NCI-H510A (cell line): ENCODE results near the gene BCAP31.

Experiments
- DNase-seq: peaks from one replicate; lab custom pipeline; 2025; lab: John Stamatoyannopoulos, UW

The BCAP31 gene

DNA sequence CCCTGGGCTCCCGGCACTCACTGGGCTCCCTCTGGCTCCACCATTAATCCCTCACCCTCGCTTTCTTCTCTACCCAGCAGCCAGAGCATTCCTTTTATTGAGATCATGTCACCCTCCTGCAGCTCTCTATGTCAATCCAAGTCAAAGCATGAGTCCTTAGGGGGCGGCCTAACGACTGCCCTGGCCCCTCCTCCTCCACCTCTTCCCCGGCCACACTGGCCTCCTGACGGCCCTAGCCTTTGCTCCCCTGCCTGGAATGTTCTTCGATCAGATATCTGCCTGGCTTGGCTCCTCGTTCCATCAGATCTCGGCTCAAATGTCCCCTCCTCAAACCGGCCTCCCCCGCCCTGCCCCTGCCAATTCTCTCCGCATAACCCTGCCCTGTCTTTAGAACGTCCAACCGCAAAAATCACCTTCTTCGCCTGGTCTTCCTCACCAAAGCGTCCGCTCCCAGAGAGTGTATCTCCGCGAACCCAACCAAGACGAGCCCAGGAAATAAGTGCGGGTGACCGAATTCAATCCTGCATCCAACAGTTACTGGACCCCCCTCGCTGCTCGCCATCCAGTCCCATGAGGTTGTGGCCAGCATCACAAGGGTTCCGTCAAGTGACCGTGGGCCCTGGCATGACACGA lies 49.9 kb downstream of the BCAP31 start:
- no peak for DNase-seq

DNA sequence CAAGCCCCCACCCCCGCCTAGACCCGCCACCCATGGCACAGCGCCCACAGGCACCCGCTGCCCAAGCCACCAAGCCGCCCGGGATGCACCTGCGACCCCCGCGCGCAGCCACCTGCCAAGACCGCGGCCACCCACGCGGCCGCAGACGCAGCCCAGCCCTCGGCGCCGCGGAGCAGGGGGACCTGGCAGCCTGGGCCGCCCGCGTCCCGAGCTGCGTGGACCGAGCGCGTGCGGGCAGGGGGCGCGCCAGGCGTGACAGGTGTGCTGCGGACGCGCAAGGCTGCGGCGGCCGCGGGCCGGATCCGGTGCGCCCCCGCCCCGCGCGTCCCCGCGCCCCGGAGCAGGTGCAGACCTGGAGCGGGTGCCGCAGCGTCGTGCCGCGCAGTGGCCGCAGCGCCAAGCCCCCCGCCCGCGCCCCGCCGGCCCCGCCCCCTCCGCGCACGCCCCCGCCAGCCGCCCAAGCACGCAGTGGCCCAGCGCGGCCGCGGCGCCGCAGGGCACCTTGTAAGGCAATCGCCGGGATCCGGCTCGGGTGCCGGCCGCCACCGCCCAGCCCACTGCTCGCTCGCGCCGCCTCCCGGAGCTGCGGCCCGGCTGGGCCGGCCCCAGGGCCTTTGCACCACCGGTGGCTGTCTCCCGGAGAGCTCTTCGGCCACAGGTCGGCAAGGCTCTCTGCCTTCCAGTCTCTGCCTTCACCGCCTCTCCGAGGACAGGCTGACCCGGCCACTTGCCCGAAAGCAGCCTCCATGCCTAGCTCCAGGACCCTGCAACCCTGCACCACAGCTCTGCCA lies 50.6 kb downstream of the BCAP31 start, which contains the start of gene PNCK:
Gene PNCK, minus strand, starts transcription at position 386 of the 791 bp plus-strand sequence. CDS start 737 bp downstream, outside the sequence.
- DNase-seq = no peak

DNA sequence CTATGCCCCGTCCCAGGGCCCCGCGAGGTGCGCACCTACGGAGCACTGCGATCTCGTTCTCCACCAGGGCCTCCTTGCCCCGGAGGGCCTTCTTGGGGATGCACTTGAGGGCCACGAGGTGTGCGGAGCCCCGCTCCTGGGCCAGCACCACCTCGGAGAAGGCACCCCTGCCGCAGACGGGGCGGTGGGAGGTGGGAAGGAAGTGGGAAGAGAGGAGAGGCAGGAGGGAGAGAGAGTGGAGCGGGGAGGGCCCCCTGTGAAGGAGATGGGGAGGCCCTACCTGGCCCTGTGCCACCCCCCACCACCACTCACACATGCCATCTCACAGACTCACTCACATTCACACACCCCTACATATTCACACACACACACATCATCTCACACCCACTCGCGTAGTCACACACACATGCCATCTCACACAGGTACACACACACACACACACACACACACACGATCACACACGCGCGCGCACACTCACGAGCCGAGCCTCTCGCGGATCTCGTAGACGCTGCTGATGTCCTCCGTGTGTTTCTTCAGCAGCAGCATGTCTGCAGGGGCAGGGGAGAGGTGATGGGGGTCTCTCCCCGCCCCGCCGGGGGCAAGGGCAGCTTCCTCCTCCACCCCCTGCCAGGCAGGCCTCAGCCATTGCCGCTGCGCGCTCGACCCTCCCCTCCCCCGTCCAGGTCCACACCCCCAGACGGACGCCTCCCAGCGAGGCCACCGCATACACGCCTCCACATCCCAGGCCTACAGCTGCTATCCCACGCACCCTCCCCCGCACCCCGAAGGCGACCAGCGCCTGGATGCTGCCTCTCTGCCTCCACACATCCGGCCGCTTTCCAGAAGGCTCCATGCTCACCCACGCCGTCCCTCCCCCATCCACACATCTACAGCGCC lies 51.4 kb downstream of the BCAP31 start:
- DNase-seq = no peak

DNA sequence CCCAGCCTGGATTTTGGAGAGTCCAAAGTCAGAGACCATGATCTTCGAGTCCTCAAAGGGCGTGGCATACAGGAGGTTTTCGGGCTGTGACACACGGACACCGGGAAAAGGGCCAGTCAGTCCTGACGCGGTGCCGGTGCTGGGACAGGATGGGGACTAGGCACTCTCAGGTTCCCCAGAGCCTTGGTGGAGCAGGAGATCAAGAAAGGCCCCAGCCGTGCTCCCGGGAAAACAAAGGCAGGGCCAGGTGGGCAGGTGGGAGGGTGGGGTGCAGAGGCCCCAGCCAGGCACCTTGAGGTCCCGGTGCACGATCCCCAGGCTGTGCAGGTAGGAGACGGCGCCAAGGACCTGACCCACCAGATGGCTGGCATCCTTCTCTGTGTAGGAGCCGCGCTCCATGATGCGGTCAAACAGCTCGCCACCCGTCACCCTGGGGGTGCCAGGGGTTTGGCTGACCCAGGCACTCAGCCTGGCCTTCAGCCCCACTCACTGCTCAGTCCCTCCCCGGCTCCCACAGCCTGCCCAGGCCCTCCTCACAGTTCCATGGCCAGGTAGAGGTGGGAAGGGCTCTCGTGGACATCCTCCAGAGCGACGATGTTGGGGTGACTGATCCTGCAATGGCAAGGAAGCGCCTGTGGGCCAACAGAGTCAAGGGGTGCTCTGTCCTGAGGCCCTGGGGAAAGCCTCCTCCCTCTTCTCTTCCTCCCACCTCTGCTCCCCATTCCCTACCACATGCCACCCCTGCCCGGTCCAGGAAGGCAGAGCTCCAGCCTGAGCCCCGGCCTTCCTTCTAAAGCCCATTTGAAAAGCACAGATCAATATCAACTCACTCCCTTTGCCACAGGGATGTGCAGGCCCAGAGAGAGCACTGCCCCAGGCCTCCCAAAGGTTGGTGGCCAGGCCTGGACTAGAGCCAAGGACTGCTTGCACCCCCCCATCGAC lies 52.3 kb downstream of the BCAP31 start:
- DNase-seq = no peak

DNA sequence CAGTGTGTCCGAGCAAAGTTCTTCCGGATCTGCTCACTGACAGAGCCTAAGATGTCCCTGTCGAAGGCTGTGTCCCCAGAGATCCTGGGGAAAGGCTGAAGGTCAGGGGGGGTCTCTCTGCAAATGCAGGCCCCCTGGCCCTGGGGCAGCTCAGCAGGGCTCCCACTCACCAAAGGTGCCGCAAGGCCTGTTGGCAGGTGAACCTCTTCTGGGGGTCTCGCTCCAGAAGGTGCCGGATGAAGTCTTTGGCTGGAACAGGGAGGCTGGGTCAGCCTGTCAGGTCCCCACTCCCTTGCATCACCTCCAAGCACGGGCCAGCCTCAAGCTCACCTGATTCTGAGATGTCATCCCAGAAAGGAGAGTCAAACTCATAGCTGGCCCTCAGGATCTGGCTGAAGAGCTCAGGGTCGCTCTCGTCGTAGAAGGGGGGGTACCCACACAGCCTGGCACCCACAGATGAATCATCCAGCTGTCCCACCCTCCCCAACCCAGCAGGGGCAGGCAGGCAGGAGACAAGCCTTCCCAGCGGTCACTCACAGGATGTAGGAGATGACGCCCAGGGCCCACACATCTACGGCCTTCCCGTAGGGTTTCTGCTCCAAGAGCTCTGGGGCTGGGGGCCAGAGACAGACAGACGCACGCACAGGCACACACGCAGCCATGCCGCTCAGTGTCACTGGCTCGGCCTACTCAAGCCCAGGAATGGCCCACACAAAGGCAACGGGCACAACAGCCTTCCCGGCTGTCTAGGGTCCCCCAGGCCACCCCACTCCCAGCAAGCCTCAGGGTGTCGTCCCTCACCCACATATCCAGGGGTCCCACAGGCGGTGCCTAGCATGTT lies 53.2 kb downstream of the BCAP31 start:
- DNase-seq = no peak

DNA sequence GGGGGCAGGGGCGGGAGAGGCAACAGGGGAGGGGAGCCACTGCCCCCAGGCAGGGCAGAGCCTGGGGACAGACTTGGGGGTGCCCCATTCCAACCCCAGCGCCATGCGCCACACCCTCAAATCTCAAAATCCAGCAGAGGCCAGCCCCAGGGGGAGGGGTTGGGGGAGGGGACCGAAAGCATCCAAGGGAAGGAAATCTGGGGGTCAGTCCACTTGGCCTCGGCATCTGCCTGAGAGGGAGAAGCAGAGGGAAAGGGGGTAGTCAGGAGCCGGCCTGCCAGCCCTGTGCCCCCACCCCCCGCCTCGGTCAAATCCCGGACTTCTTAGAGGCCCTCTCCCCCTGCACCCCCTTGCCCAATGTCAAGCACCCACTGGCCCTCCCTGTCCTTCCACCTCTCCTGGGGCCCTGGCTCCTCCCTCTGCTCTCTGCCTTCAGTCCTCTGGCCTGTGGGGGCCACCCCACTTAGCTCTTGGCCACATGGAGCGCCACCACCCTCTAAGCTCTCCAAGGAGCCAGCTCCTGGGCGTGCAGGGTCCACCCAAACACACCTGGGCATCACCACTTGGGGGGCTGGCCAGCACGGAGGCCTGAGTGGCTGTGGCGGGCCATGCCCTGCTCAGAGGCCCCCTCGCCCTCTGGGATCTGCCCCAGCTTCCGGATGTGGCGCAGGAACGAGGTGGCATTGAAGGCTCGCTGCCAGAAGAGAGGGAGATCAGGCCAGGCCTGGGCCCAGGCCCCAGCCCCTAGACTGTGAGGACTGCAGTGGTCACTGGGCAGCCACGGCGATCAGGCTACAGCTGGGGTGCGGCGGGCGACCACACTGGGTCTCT lies 54.1 kb downstream of the BCAP31 start:
- no peak for DNase-seq

DNA sequence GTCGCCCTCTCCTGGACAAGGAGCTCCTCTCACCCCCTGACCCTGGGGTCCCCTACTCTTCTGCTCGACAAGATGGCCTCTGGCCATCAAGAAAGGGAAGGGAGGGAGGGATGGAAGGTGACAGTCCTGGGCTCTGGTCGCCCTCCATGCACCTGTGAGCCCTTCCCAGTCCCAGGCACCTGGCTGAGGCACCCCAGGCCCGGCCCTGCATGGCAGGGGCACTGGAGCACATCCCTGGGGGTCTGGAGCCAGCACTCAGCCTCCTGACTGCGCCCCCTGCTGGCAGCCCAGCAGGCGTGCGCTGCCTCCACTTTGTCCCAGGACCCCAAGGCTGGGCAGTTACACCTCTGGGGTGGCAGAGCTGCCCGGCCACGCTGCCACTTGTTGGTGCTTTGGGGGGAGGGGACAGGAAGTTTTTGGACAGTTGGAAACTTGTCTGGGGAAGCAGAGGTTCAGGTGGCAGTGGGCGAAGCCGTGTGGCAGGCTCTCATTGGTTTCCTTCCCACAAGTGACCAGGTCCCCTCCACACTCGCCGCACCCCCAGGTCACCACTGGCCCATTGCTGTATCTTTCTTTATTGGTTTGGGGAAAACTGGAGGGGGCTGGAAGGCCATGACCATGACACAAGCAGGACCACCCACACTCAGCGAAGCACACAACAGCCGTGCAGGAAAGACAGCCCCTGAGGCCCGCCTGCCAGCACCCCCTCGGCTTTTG lies 54.9 kb downstream of the BCAP31 start:
- no peak for DNase-seq

DNA sequence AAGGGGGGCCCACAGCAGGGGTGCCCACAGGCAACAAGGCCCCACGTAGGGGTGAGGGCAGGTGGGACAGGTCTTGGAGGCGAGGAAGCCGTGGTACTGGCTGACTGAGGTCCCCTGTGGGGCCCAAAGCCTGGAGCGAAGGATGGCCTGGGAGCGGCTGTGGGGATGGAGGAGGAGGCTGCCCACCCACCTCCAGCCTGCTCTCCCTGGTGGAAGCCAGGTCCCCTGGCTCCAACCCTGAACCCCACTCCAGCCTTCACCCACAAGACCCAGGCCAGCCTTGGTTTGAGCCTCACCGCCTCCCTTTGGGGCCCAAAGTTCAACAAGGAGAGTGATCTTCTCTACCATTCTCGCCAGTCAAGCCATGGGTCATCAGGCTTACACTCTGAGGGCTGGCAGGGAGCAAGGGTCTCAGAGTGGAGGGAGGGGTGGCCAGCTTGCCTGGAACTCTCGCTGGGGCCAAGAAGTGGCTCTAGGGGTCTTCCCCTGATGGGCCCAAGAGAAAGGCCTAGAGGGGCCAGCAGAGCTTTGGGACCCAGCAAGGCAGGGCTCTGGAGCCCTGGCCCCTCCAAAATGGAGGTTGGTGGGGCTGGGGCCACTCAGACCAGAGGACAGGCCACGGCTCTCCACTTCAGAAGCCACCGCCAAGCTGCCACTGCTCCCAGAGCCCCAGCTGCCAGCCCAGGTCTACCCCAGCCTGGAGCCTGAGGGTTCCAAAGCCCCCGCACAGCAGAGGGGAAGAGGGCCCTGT lies 55.6 kb downstream of the BCAP31 start:
- no peak for DNase-seq

DNA sequence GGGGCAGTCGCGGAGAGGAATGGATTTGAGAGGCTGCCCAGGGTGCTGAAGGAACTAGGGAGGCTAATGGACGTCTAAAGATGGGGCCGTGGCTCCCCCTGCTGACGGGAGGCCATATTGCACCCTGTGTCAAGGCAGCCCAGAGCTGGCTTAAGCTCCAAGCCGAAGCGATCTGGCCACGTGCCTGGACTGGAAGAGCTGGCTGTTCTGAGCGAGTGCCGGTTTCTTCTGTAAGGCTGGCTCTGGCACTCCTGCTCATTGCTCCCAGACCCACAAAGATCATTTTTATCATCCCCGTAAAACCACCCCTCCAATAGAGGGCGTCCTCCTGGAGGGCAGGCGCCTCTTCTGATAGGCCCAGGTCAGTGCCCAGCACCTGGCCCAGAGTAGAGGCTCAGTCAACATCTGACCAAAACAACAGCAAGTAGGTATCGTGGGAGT lies 56.2 kb downstream of the BCAP31 start:
- no peak for DNase-seq

DNA sequence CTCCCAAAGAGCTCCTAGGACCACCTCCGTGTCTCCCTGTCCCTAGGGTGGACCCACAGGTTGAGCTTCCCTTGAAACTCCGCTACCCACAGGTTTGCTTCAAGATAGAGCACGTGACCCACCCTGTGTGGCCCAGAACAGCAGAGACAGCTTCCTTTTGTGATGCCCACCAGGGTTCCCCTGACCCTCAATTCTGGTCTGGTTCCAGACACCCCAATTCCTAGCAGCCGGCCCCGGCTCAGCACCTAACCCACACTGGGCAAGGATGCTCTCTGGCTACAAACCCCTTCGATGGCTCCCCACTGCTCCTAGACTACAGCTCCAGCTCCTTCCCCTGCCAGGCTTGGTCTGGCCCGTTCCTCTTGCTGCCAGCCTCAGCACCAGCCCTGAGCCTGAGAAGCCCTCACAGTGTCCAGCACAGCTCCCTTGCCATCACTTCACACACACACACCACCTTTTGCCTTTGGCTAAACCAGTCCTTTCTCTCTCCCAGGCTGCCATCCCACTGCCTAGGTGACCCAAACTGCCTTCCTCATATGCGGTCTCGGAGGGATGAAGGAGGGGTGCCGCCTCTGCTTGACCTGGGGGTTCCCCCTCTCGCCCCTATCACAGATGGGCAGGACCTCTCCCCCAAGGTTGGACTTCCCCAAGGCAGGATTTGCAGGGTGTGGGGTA lies 56.8 kb downstream of the BCAP31 start:
- DNase-seq = no peak

DNA sequence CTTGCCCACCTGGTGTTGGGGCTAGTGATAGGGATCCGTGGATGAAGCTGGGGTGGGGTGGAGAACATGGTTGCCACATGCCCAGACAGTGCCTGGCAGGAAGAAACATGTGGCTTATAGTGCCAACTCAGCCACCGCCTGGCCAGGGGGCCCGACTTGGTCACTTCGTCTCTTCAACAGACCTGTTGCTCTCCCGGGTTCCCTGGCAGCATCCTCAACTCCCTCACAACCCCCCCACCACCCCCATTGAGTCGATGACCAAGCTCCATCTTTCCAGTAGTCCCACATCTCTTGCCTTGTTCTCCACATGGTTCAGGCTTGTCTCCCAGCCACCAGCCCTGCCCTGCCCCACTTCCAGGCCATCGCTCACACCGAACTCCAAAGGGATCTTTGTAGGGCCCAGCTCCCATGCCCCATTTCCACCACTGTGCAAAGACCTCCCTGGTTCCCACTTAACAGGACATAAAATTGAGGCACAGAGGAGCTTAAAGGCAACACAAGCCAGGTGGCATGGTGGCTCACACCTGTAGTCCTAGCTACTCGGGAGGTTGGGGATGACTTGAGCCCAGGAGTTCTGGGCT lies 58.4 kb downstream of the BCAP31 start:
- DNase-seq = no peak

DNA sequence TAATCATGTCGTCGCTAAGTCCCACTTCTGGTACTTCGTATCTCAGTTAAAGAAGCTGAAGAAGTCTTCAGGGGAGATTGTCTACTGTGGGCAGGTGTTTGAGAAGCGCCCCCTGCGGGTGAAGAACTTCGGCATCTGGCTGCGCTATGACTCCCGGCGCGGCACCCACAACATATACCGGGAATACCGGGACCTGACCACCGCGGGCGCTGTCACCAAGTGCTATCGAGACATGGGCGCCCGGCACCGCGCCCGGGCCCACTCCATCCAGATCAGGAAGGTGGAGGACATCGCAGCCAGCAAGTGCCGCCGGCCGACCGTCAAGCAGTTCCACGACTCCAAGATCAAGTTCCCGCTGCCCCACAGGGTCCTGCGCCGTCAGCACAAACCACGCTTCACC lies 61.9 kb downstream of the BCAP31 start:
- DNase-seq = no peak

DNA sequence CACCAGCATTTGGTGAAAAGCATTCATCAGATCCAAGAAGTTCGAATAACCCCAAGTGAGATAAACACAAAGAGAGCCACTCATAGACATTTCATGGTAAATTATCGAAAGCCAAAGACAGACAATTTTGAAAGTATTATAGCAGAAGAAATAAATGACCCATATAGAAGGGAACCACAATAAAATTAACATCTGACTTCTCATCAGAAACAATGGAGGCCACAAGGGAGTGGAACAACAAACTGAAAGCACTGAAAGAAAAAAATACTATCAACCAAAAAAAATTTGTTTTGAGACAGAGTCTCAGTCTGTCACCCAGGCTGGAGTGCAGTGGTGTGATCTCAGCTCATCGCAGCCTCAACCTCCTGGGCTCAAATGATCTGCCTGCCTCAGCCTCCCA lies 64.9 kb downstream of the BCAP31 start:
- no peak for DNase-seq

DNA sequence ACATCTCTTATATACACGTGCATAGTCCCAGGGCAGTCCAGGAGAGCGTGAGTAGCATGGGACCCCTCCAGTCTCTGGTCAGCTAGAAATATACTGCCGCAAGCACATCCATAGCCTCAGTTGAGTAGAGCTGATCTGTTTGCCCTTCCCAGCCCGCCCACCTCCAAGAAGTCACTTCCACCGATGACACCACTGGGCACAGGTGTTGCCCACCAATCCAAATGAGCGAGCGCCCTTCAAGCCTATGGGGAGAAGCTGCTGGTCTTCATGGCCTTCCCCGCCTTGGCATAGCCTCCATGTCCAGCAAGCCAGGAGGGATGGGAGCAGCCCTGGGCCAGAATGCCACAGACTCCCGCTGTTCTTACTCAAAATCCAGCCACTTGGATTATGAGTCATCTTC lies 67.0 kb downstream of the BCAP31 start:
- DNase-seq = no peak

DNA sequence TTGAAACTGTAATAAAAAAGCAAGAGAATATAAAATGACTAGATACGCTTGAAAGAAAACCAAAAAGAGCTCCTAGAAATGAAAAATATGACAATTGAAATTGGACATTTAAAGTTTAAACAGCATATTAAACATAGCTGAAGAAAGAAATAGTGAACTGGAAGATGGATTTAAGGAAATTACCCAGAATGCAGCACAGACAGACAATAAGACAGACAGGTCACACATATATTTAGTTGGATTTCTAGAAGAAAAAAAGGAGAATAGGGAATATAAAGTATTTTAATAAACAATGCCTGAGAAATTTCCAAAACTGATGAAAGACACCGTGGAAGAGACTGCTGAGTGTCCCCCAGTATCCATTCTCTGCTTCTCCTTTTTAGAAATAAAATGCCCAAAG lies 70.6 kb downstream of the BCAP31 start:
- DNase-seq = no peak

DNA sequence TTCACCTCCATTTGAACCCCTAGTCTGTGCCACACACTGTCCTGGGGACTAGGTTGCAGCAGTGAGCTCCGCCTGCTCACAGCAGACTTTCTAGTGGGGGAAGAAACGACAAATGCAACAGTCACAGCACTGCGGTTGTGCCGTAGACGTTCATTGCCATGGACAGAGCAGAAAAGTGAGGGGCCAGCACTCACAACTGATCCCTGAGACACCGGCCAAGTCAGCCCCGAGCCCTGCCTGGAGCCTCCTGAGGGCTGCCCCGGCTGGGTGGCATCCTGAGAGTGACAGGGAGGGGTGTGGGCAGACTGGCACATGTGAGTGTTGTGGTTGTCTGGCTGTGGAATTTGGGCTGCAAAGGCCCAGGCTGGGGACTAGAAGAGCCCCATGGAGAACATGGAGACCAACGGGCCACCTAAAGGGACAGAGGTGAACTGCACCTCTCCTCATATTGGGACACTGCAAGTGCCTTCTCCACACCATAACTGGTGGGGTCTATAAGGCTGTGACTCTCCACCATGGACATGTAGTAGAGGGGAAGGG lies 72.6 kb downstream of the BCAP31 start:
- no peak for DNase-seq

DNA sequence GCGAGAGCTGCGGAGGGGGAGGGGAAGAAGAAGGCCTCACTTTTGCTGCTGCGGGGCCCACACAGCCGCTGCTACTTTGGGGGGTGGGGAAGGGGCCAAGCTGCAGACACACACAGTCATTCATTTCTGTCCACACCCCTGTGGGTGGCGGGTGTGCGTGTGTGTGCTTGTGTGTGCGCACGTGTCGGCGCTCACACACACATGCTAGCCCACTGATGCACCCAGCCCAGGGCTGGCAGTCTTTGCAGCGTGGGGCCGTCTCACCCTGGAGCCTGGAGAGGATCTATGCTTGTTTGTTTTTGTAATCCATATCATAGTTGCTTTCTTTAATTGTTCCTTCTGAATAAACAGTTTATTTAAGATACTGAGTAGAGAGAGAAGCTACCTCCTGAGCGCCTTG lies 73.2 kb downstream of the BCAP31 start:
- no peak for DNase-seq
